Smooth muscle cell of bladder (primary cell): ENCODE measurements around the gene CFL1. TPM values are rescaled to one million over a fixed set of nuclear protein-coding genes. Genes with fewer than 3 reads are reported as not detected.

Experiments
- total RNA-seq: library from RNA; depleted of rRNA; stranded (reverse); fragments of >200 nt; gene quantifications from 2 replicates; pipeline ENCODE4 v1.2.3, GENCODE V29; 2014

Gene CFL1
- 767 and 912 TPM in 2 replicates for total RNA-seq

GRCh38 chr11:65857853-65858680 lies at the start of gene CFL1:
Gene CFL1 (minus strand): TSS chr11:65858180. CDS start chr11:65858099, 81 bp downstream.

GRCh38 chr11:65900125-65900898 lies 42.3 kb upstream of the CFL1 start, which contains the start of gene FOSL1:
Gene FOSL1 (minus strand): TSS chr11:65900388. CDS start chr11:65900339, 49 bp downstream.

GRCh38 chr11:65890324-65891218 lies 32.6 kb upstream of the CFL1 start, which contains the start of gene CCDC85B:
Gene CCDC85B (plus strand): TSS chr11:65890673. CDS start chr11:65890784, 111 bp downstream.

GRCh38 chr11:65888163-65888814 lies 30.3 kb upstream of the CFL1 start, which contains the start of gene FIBP:
Gene FIBP (minus strand): TSS chr11:65888471. CDS start chr11:65888418, 53 bp downstream.

GRCh38 chr11:65879617-65880016 lies 21.6 kb upstream of the CFL1 start, which contains the start of gene CTSW:
Gene CTSW (plus strand): TSS chr11:65879837. CDS start chr11:65879855, 18 bp downstream.

GRCh38 chr11:65872586-65873317 lies 14.8 kb upstream of the CFL1 start, which contains the start of gene EFEMP2:
Gene EFEMP2 (minus strand): TSS chr11:65872800. CDS start chr11:65872354, 446 bp downstream.

GRCh38 chr11:65860278-65861164 lies 2.5 kb upstream of the CFL1 start, which contains the start of gene MUS81:
Gene MUS81 (plus strand): TSS chr11:65860433. CDS start chr11:65860754, 321 bp downstream.

GRCh38 chr11:65833297-65834030 lies 24.5 kb downstream of the CFL1 start, which contains the start of gene SNX32:
Gene SNX32 (plus strand): TSS chr11:65833963. CDS start chr11:65834066, 103 bp downstream.

Other genes with a start within 250 kb of the CFL1 start
- 13.1 and 16.9 TPM in 2 replicates for gene MAP3K11, start 244.0 kb downstream of the CFL1 start, total RNA-seq
- 8.4 and 12.6 TPM in 2 replicates for gene PCNX3, start 242.4 kb downstream of the CFL1 start, total RNA-seq
- 8.1 and 13.7 TPM in 2 replicates for gene SIPA1, start 220.1 kb downstream of the CFL1 start, total RNA-seq
- 14.1 and 17.9 TPM in 2 replicates for gene RELA, start 195.3 kb downstream of the CFL1 start, total RNA-seq
- 38.0 and 44.3 TPM in 2 replicates for gene KAT5, start 145.9 kb downstream of the CFL1 start, total RNA-seq
- 34.8 and 39.8 TPM in 2 replicates for gene RNASEH2C, start 137.4 kb downstream of the CFL1 start, total RNA-seq
- gene AP5B1, start 77.2 kb downstream of the CFL1 start, total RNA-seq, result 4.0 and 5.5 TPM in 2 replicates
- not detected in 2 replicates for gene OVOL1, start 71.1 kb downstream of the CFL1 start, total RNA-seq
- 0.65 and 1.3 TPM in 2 replicates for gene SNX32, start 24.2 kb downstream of the CFL1 start, total RNA-seq
- gene MUS81, start 2.3 kb upstream of the CFL1 start, total RNA-seq, result 37.7 and 39.0 TPM in 2 replicates
- 72.7 and 94.0 TPM in 2 replicates for gene EFEMP2, start 14.6 kb upstream of the CFL1 start, total RNA-seq
- not detected in 2 replicates for gene CTSW, start 21.7 kb upstream of the CFL1 start, total RNA-seq
- gene FIBP, start 30.3 kb upstream of the CFL1 start, total RNA-seq, result 160 and 205 TPM in 2 replicates
- gene CCDC85B, start 32.5 kb upstream of the CFL1 start, total RNA-seq, result 32.4 and 49.1 TPM in 2 replicates
- gene FOSL1, start 42.2 kb upstream of the CFL1 start, total RNA-seq, result 2.6 and 4.4 TPM in 2 replicates
- 11.1 and 15.3 TPM in 2 replicates for gene C11orf68, start 60.9 kb upstream of the CFL1 start, total RNA-seq
- gene DRAP1, start 61.2 kb upstream of the CFL1 start, total RNA-seq, result 245 and 284 TPM in 2 replicates
- not detected in 2 replicates for gene TSGA10IP, start 87.3 kb upstream of the CFL1 start, total RNA-seq
- 60.3 and 78.4 TPM in 2 replicates for gene SART1, start 103.6 kb upstream of the CFL1 start, total RNA-seq
- gene EIF1AD, start 144.0 kb upstream of the CFL1 start, total RNA-seq, result 20.8 and 29.0 TPM in 2 replicates
- gene BANF1, start 144.3 kb upstream of the CFL1 start, total RNA-seq, result 9.7 and 19.1 TPM in 2 replicates
- gene CST6, start 153.8 kb upstream of the CFL1 start, total RNA-seq, result 0.14 TPM in 1 of 2 replicates, not detected in the other
- 0.14 TPM in 1 of 2 replicates, not detected in the other for gene CATSPER1, start 168.3 kb upstream of the CFL1 start, total RNA-seq
- under 0.01 and 0.14 TPM in 2 replicates for gene GAL3ST3, start 191.0 kb upstream of the CFL1 start, total RNA-seq
- 81.8 and 115 TPM in 2 replicates for gene SF3B2, start 194.2 kb upstream of the CFL1 start, total RNA-seq
- 17.9 and 28.0 TPM in 2 replicates for gene PACS1, start 212.1 kb upstream of the CFL1 start, total RNA-seq